ENCODE data around the gene PIGH.

GRCh38 chr14:67562776-67563150 lies 37.3 kb downstream of the PIGH start:
- TF ChIP-seq ZNF274 (IDR thresholded peaks at IDR 0.05; ENCODE audit: low read depth, low read length) (no peak), YY1 (IDR thresholded peaks at IDR 0.05; ENCODE audit: insufficient read depth, insufficient read length) (no peak)

Measured in NT2/D1 (cell line).